ES-I3 (cell line): ENCODE measurements around the gene TMEM132C.

Experiments
- H3K36me3 ChIP-seq: 2 replicates; pipeline ENCODE4 v1.6.1; 2013; ENCODE audit warnings: mild to moderate bottlenecking, low read length, control low read depth, moderate library complexity; ENCODE audit not compliant: insufficient read depth
- H3K4me1 ChIP-seq: 2 replicates; pipeline ENCODE4 v1.6.1; 2013; ENCODE audit warnings: mild to moderate bottlenecking, control low read depth, low read length; ENCODE audit not compliant: insufficient read depth
- H3K9ac ChIP-seq: 2 replicates; pipeline ENCODE4 v1.6.1; 2013; ENCODE audit warnings: low read depth, mild to moderate bottlenecking, low read length, moderate library complexity
- H3K9me3 ChIP-seq: 2 replicates; pipeline ENCODE4 v1.6.1; 2013; ENCODE audit warnings: mild to moderate bottlenecking, low read length, moderate library complexity; ENCODE audit not compliant: control insufficient read depth, insufficient read depth

The TMEM132C gene

DNA sequence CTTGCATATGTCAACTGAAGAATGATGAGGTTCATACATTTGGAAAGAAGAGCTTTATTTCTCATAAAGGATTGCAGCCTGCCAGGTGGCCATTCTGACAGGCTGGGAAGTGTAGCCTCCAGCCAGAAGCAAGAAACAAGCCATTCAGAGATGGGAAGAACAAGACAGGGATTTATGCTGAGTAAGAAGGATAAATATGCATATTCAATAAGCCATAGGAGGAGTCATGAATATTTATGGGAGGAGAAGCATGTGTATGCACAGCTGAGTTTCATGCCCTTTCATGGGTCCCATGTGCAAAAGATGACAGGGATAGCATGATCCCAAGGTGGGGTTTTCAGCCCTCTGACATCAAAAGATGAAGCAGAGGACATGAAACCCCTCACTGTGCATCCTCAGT lies 269.8 kb downstream of the TMEM132C start:
- Histone ChIP-seq H3K9me3 (no peaks in the 10 kb centered on the region), H3K4me1 (no peaks in the 10 kb centered on the region), H3K9ac (no peak overlapping the region), H3K36me3 (no peaks in the 10 kb centered on the region)

- no peaks in the 10 kb centered on the region for H3K36me3 ChIP-seq
- no peak overlapping the region for H3K9ac ChIP-seq
- no peaks in the 10 kb centered on the region for H3K4me1 ChIP-seq
- H3K9me3 ChIP-seq = no peaks in the 10 kb centered on the region
Observed at GRCh38 chr12:128537668-128538067, 270.7 kb downstream of the TMEM132C start.

GRCh38 chr12:128542844-128543243 lies 275.9 kb downstream of the TMEM132C start:
- Histone ChIP-seq H3K9me3 (no peaks in the 10 kb centered on the region), H3K36me3 (no peaks in the 10 kb centered on the region), H3K9ac (no peak overlapping the region), H3K4me1 (no peaks in the 10 kb centered on the region)

DNA sequence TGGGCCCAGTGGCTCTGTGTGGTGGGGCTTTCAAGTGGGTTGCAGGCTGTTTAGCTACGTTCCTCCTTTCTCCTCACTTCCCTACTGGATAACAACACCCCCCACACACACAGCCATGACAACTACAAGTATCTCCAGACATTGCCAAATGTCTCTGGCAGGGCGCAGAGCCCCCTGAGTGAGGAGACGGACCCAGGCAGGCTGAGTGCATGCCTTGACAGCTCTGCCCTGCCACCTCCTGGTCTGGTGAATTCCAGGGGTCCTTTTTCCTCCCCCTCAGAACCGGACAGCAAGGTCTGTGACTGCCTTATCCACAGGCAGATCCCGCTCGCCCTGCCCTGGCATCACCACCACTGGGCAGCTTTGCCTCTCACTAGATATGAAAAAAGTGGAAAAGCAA lies 276.5 kb downstream of the TMEM132C start:
- H3K9ac ChIP-seq = no peak overlapping the region
- no peaks in the 10 kb centered on the region for H3K36me3 ChIP-seq
- no peaks in the 10 kb centered on the region for H3K4me1 ChIP-seq
- no peaks in the 10 kb centered on the region for H3K9me3 ChIP-seq

DNA sequence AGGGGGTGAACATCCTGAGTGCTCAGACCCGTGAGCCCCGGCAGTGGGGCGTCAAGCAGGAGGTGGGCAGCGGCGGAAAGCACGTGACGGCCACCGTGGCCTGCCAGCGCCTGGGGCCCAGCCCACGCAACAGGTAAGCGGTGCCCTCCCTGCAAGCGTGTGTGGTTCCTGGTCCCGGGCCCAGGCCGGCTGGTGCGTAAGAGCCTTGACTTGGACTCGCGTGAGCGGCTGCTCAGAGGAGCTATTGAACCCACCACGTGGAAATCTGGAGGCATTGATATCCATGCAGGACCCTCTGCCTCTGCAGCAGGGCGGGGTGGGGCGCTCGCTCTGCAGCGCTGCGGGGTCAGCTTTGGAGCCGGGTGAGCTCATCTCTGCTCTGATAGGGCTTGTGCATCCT lies 277.0 kb downstream of the TMEM132C start:
- Histone ChIP-seq H3K9me3 (no peaks in the 10 kb centered on the region), H3K9ac (no peak overlapping the region), H3K36me3 (no peaks in the 10 kb centered on the region), H3K4me1 (no peaks in the 10 kb centered on the region)

DNA sequence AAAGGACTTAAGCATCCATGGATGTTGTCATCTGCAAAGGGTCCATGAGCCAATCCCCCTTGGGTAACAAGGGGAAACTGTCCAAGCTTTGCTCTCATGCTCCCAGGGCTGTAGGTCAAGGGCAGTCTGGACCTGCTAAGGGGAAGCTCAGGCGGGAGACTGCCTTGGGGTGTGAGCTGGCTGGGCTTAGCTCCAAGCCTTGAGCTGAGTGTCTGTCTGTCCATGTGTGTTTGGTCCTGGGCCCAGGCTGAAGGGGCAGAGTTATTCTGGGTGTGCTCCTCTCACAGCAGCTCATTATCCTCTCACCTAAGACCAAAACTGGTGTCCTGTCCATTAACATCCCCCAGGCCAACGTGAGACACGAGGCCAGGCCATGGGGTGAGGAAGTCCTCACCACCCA lies 282.0 kb downstream of the TMEM132C start:
- H3K4me1 ChIP-seq = peaks cover 7% of the 10 kb centered on the region; the same call in 1 of the 2 replicates
- no peaks in the 10 kb centered on the region for H3K9me3 ChIP-seq
- no peaks in the 10 kb centered on the region for H3K36me3 ChIP-seq
- H3K9ac ChIP-seq = no peak overlapping the region

GRCh38 chr12:128549601-128550218 lies 282.7 kb downstream of the TMEM132C start:
- Histone ChIP-seq H3K9me3 (no peaks in the 10 kb centered on the region), H3K36me3 (no peaks in the 10 kb centered on the region), H3K4me1 (peaks cover 7% of the 10 kb centered on the region; the same call in 1 of the 2 replicates), H3K9ac (no peak overlapping the region)

- Histone ChIP-seq H3K4me1 (peaks cover 7% of the 10 kb centered on the region; the same call in 1 of the 2 replicates), H3K9ac (no peak overlapping the region), H3K9me3 (no peaks in the 10 kb centered on the region), H3K36me3 (no peaks in the 10 kb centered on the region)
Observed at GRCh38 chr12:128551266-128551665, 284.3 kb downstream of the TMEM132C start.

GRCh38 chr12:128554546-128555304 lies 287.8 kb downstream of the TMEM132C start:
- no peaks in the 10 kb centered on the region for H3K36me3 ChIP-seq
- no peak overlapping the region for H3K9ac ChIP-seq
- peaks cover 7% of the 10 kb centered on the region; the same call in 1 of the 2 replicates for H3K4me1 ChIP-seq
- H3K9me3 ChIP-seq = no peaks in the 10 kb centered on the region

DNA sequence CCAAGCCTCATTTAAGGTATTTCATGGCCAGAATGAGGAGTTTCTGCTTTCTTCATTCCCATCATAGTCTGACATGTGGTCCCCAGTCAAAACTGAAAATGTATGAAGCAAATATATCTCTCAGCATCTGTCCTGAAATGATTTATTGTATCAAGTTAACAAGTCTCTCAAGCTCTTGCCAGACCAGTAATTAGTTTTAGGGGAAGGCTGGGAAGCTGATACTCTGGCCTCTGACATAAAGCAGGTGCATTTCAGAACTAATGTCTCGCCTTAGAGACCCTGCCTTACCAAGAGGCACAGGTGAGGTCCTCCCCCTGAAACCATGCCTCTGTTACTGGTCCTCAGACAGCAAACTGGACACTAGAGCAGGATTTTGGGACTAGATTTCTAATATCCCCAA lies 290.3 kb downstream of the TMEM132C start:
- H3K9me3 ChIP-seq = no peaks in the 10 kb centered on the region
- H3K4me1 ChIP-seq = no peaks in the 10 kb centered on the region
- H3K36me3 ChIP-seq = no peaks in the 10 kb centered on the region

GRCh38 chr12:128564956-128565355 lies 298.0 kb downstream of the TMEM132C start:
- Histone ChIP-seq H3K36me3 (no peaks in the 10 kb centered on the region), H3K9ac (no peak overlapping the region), H3K4me1 (no peaks in the 10 kb centered on the region), H3K9me3 (no peaks in the 10 kb centered on the region)

More for the DNA sequence above, 290.3 kb downstream of the TMEM132C start:
- no peak overlapping the region for H3K9ac ChIP-seq

- Histone ChIP-seq H3K9me3 (no peaks in the 10 kb centered on the region; the same call in 1 of the 2 replicates), H3K9ac (no peak overlapping the region), H3K36me3 (no peaks in the 10 kb centered on the region), H3K4me1 (no peaks in the 10 kb centered on the region)
Observed at GRCh38 chr12:128567730-128568129, 300.8 kb downstream of the TMEM132C start.

DNA sequence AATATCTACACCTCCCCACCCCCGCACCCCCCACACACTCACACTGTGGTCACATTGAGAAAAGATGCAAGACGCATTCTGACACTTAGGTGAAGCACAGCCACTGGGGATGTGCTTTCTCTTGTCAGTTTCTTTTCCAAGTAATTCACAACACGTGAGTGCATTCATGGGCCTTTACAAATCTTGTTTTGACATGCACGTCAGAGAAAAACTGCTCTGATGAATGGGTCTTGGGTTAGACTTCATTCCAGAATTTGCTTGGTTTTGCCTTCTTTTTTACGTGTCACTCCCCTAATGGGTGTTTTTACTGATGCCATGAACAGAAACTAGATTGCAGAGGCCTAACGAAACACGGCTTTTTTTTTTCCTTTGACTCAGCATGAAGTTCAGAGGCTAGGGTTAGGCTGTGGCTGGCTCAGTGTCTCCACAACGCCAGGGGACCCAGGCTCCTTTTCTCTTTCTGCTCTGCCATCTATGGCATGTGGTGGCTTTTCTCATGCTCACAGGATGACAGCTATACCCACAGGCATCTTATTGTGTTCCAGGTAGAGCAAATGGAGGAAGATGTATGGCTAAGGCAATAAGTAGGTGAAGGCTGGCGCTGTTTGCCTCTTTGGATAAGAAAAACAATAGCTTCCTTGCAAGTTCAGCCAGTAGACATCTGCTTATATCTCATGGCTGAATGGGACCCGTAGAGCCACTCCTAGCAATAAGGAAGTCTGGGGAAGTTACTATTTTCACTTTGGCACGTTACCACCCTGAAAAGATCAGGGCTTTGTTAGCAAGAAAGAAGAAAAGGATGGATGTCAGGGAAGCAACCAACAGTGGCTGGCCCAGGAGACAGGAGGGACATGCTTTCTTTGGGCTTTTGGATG lies 303.5 kb downstream of the TMEM132C start:
- Histone ChIP-seq H3K4me1 (no peaks in the 10 kb centered on the region), H3K9ac (no peak overlapping the region), H3K9me3 (no peaks in the 10 kb centered on the region; the same call in 1 of the 2 replicates), H3K36me3 (no peaks in the 10 kb centered on the region)
